OCI-LY1 (cell line): ENCODE measurements around the gene NEK5.

Experiments used
- EZH2 ChIP-seq: fragments of 200-600 bp; sonication (generic), shearing (Covaris generic); IDR thresholded peaks from 2 replicates; pipeline ENCODE4 v1.8.0; 2017; ENCODE audit warnings: borderline replicate concordance, mixed run types, mild to moderate bottlenecking, antibody characterized with exemption, low read length, moderate library complexity, mixed read lengths
- TF ChIP-seq, protein P1 (sequence below): fragments of 200-600 bp; sonication (generic), shearing (Covaris generic); IDR thresholded peaks from 2 replicates; pipeline ENCODE4 v1.5.1; 2017; ENCODE audit warnings: mild to moderate bottlenecking, antibody characterized with exemption, low read length, moderate library complexity, mixed read lengths

DNA sequence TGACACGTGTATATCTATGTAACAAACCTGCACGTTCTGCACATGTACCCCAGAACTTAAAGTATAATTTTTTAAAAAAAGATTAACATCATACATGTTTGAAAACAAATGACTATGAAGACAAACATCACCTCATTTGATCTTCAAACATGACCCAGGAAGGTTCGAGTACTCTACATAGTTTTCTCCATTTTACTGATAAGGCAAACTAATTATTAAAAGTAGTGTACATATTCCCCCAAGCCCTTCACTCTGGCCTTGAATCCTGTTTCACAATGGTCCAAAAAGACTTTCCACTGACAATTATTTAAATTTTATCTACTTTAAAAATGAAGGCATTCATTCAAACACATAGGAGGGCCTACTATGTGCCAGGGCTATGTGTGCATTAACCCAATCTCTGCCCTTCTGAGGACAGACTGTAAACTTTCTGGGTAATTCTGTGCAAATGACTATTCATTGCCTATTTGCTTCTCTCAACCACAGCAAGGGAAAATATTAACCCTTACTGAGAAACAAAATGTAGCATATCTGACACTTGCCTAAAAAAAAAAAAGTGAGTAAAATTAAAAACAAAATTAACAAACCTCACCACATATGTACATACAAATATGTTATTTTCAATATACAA is 139.8 kb downstream of the NEK5 start:
- TF ChIP-seq EZH2: no peak
- TF ChIP-seq, protein P1, sequence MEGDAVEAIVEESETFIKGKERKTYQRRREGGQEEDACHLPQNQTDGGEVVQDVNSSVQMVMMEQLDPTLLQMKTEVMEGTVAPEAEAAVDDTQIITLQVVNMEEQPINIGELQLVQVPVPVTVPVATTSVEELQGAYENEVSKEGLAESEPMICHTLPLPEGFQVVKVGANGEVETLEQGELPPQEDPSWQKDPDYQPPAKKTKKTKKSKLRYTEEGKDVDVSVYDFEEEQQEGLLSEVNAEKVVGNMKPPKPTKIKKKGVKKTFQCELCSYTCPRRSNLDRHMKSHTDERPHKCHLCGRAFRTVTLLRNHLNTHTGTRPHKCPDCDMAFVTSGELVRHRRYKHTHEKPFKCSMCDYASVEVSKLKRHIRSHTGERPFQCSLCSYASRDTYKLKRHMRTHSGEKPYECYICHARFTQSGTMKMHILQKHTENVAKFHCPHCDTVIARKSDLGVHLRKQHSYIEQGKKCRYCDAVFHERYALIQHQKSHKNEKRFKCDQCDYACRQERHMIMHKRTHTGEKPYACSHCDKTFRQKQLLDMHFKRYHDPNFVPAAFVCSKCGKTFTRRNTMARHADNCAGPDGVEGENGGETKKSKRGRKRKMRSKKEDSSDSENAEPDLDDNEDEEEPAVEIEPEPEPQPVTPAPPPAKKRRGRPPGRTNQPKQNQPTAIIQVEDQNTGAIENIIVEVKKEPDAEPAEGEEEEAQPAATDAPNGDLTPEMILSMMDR: no peak
